K562 (cell line): Measurements from ENCODE around the gene MOB3C. TPM values are rescaled to one million over a fixed set of nuclear protein-coding genes. Genes with fewer than 3 reads are reported as not detected.

Experiments
- ARID1B ChIP-seq: fragments of 450-650 bp; IDR thresholded peaks from 2 replicates; pipeline ENCODE4 v1.6.1; 2016; ENCODE audit warnings: antibody characterized with exemption, mild to moderate bottlenecking, inconsistent platforms
- FOXM1 ChIP-seq, 2 experiments: fragments of 450-650 bp in 1 of 2; sonication (generic) in 1 of 2; formaldehyde crosslinking in 1 of 2; IDR thresholded peaks; 2 replicates each; pipeline versions ENCODE4 v1.6.1 to v1.9.0; 2017 to 2022; ENCODE audit warnings: low read depth in 2 of 2, mild to moderate bottlenecking in 2 of 2, missing genetic modification reagents in 1 of 2, moderate library complexity in 1 of 2
- GATA2 ChIP-seq: sonication (generic); formaldehyde crosslinking; IDR thresholded peaks from 2 replicates; pipeline ENCODE4 v1.4.0; 2020; ENCODE audit warnings: mild to moderate bottlenecking, missing genetic modification reagents
- GTF3C2 ChIP-seq: IDR thresholded peaks from 3 replicates; pipeline ENCODE4 v1.6.1; 2011; ENCODE audit warnings: borderline replicate concordance, mild to moderate bottlenecking, moderate library complexity; ENCODE audit not compliant: insufficient read length; ENCODE audit errors: extremely low read depth
- HMBOX1 ChIP-seq: sonication (generic); IDR thresholded peaks from 2 replicates; pipeline ENCODE4 v1.6.1; 2016
- HMGXB4 ChIP-seq: sonication (generic); formaldehyde crosslinking; IDR thresholded peaks from 2 replicates; pipeline ENCODE4 v1.8.1; 2023; ENCODE audit warnings: mild to moderate bottlenecking, missing genetic modification reagents
- MEIS2 ChIP-seq: fragments of 450-650 bp; IDR thresholded peaks from 2 replicates; pipeline ENCODE4 v1.6.1; 2014; ENCODE audit warnings: mild to moderate bottlenecking; ENCODE audit not compliant: partially characterized antibody
- PBX2 ChIP-seq, 2 experiments: IDR thresholded peaks in 1 of 2; conservative IDR thresholded peaks in 1 of 2; 2 replicates each; pipeline ENCODE4 v1.6.1; 2016; ENCODE audit warnings: low read depth in 2 of 2, mild to moderate bottlenecking in 1 of 2, missing compliant biosample characterization in 1 of 2, missing genetic modification characterization in 1 of 2, moderate library complexity in 1 of 2
- PHF21A ChIP-seq: fragments of 450-650 bp; IDR thresholded peaks from 2 replicates; pipeline ENCODE4 v1.6.1; 2017; ENCODE audit warnings: low read depth, borderline replicate concordance
- RFX1 ChIP-seq: fragments of 450-650 bp; IDR thresholded peaks from 2 replicates; pipeline ENCODE4 v1.6.1; 2016; ENCODE audit warnings: mild to moderate bottlenecking, moderate library complexity
- SIN3A ChIP-seq, 2 experiments: fragments of 150-350 bp in 1 of 2; IDR thresholded peaks; 2 replicates each; pipeline ENCODE4 v1.6.1; 2011 to 2016; ENCODE audit warnings: borderline replicate concordance in 2 of 2, low read depth in 2 of 2, low read length in 2 of 2, mild to moderate bottlenecking in 2 of 2, moderate library complexity in 2 of 2; ENCODE audit not compliant: control insufficient read depth in 1 of 2
- TFAP4 ChIP-seq: sonication (generic); formaldehyde crosslinking; IDR thresholded peaks from 2 replicates; pipeline ENCODE4 v1.8.0; 2022; ENCODE audit warnings: missing genetic modification reagents, mild to moderate bottlenecking, moderate library complexity, borderline replicate concordance
- ZC3H11A ChIP-seq: IDR thresholded peaks from 2 replicates; pipeline ENCODE4 v1.6.1; 2012; ENCODE audit warnings: low read depth, low read length, improper control_type of control experiment
- ZKSCAN1 ChIP-seq: fragments of 150-350 bp; IDR thresholded peaks from 2 replicates; pipeline ENCODE4 v1.6.1; 2016; ENCODE audit warnings: low read depth, low read length
- ZNF766 ChIP-seq: fragments of 200-800 bp; sonication (Bioruptor generic); conservative IDR thresholded peaks from 2 replicates; pipeline ENCODE4 v1.6.1; 2016; ENCODE audit warnings: missing genetic modification characterization, missing compliant biosample characterization
- polyA plus RNA-seq, 8 experiments: library from polyadenylated mRNA; depleted of rRNA in 4 of 8; stranded (reverse) in 5 of 8; unstranded in 3 of 8; fragments of >200 nt; fragmentation: Nextera tagmentation in 2 of 8; fragmentation: Illumina TruSeq in 1 of 8; extraction: Ambion mirVana in 2 of 8; extraction: Trizol in 1 of 8; gene quantifications; 2 replicates each; pipeline versions ENCODE4 v1.2.1 to v1.2.3, GENCODE V29; 2011 to 2014; ENCODE audit warnings: inconsistent platforms in 1 of 8, missing spikeins in 1 of 8
- total RNA-seq, 7 experiments: library from RNA; depleted of rRNA in 6 of 7; stranded (reverse); fragments of >200 nt in 6 of 7; fragmentation: Illumina TruSeq in 2 of 7; extraction: Trizol in 2 of 7; gene quantifications; 2 replicates each; pipeline versions ENCODE4 v1.2.1 to v1.2.3, GENCODE V29; 2011 to 2021; ENCODE audit warnings: low replicate concordance in 1 of 7

Gene MOB3C
- total and polyA plus RNA-seq, 9 of the 15 experiments (the other 6 are each of a cell fraction or from before 2014, with no cell fraction given), result 1.0 to 7.5 (median 3.7) TPM

DNA sequence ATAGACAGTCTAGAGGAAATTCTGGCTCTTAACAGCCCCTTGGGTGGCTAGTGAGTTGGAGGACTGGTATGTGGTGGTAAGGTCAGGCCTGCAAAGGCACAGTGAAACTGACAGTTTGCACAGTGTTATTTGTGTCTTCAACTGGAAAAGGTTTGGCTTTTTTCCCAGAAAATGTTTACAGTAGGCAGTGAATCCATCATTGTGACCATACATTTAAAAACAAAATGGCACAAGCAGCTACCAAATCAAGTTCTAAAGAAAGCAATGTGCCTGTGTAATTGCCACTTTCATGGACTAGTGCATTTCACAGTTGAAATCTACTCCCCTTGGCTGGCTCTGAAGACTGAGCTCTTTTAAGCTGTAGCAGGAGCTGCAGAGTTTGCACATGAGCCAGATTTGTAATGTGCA is 26.8 kb upstream of the MOB3C start (continued):
- TF ChIP-seq GTF3C2 (no peak), GATA2 (CRISPR knock-in tag) (no peak), ARID1B (no peak), HMBOX1 (peak; percentile 65), ZC3H11A (no peak), RFX1 (no peak), TFAP4 (CRISPR knock-in tag) (no peak), FOXM1 (IDR thresholded peaks at IDR 0.05; ENCODE audit: low read depth) (no peak), FOXM1 (CRISPR knock-in tag; IDR thresholded peaks at IDR 0.05; ENCODE audit: low read depth) (no peak), PBX2 (CRISPR knock-in tag; IDR thresholded peaks at IDR 0.05; ENCODE audit: low read depth) (no peak), PBX2 (tag; conservative IDR thresholded peaks at IDR 0.05; ENCODE audit: low read depth) (peak; percentile 91), SIN3A (IDR thresholded peaks at IDR 0.05; ENCODE audit: borderline replicate concordance in 2 of 2, control insufficient read depth in 1 of 2, low read depth in 2 of 2, low read length in 2 of 2) (no peak), PHF21A (no peak), MEIS2 (peak; percentile 85), ZKSCAN1 (no peak), HMGXB4 (CRISPR knock-in tag) (no peak), ZNF766 (0 out of 2 replicates have a peak, but pooled peaks have one; percentile 22)
